ENCODE data around the gene CDK7.
"Not testable (repeated sequence)": the region's sequence is repeated elsewhere in the genome, so short reads cannot be mapped to it uniquely, and the experiment has no call there.

The CDK7 gene

GRCh38 chr5:69224520-69224919 is 10.2 kb upstream of the CDK7 start:
- H3K27ac ChIP-seq = no peak overlapping the region
- TF ChIP-seq ZFX (IDR thresholded peaks at IDR 0.05; ENCODE audit: borderline replicate concordance) (no peak), CTCF (IDR thresholded peaks at IDR 0.05) (no peak)

- H3K27ac ChIP-seq = no peak overlapping the region
- TF ChIP-seq ZFX (IDR thresholded peaks at IDR 0.05; ENCODE audit: borderline replicate concordance) = no peak
- TF ChIP-seq CTCF (IDR thresholded peaks at IDR 0.05) = no peak
Measured at GRCh38 chr5:69225860-69226259, 8.8 kb upstream of the CDK7 start.

GRCh38 chr5:69230181-69230580 is 4.5 kb upstream of the CDK7 start:
- no peak overlapping the region for H3K27ac ChIP-seq
- TF ChIP-seq CTCF (IDR thresholded peaks at IDR 0.05) = no peak
- no peak for TF ChIP-seq ZFX (IDR thresholded peaks at IDR 0.05; ENCODE audit: borderline replicate concordance)

GRCh38 chr5:69231281-69231680 is 3.4 kb upstream of the CDK7 start:
- no peak overlapping the region for H3K27ac ChIP-seq
- TF ChIP-seq CTCF (IDR thresholded peaks at IDR 0.05) (no peak), ZFX (IDR thresholded peaks at IDR 0.05; ENCODE audit: borderline replicate concordance) (no peak)

GRCh38 chr5:69231851-69232250 is 2.8 kb upstream of the CDK7 start:
- no peak overlapping the region for H3K27ac ChIP-seq
- TF ChIP-seq ZFX (IDR thresholded peaks at IDR 0.05; ENCODE audit: borderline replicate concordance) = no peak
- TF ChIP-seq CTCF (IDR thresholded peaks at IDR 0.05) = no peak

- not testable (repeated sequence) for H3K27ac ChIP-seq
Measured at GRCh38 chr5:69236733-69237132, 2.0 kb downstream of the CDK7 start.

GRCh38 chr5:69237877-69238276 is 3.2 kb downstream of the CDK7 start:
- no peak for TF ChIP-seq CTCF (IDR thresholded peaks at IDR 0.05)
- no peak for TF ChIP-seq ZFX (IDR thresholded peaks at IDR 0.05; ENCODE audit: borderline replicate concordance)
- H3K27ac ChIP-seq = no peak overlapping the region

- H3K27ac ChIP-seq = no peak overlapping the region
- TF ChIP-seq CTCF (IDR thresholded peaks at IDR 0.05) = no peak
Measured at GRCh38 chr5:69238760-69239251, 4.1 kb downstream of the CDK7 start.
